HG03520 (cell line): ENCODE results near the gene WDR18.
"Not testable (repeated sequence)": the region's sequence is repeated elsewhere in the genome, so short reads cannot be mapped to it uniquely, and the experiment has no call there.

Experiments used
- ATAC-seq: cut with Tn5 transposase; IDR thresholded peaks from one replicate; pipeline ENCODE4 v1.9.1; 2021; ENCODE audit warnings: mild to moderate bottlenecking, moderate library complexity; ENCODE audit not compliant: unreplicated experiment

Gene WDR18

GRCh38 chr19:948842-949496 is 35.2 kb upstream of the WDR18 start:
- ATAC-seq: no peak

- ATAC-seq: no peak
Measured at GRCh38 chr19:950352-951066, 33.6 kb upstream of the WDR18 start.

- ATAC-seq: no peak
Measured at GRCh38 chr19:952049-952679, 32.0 kb upstream of the WDR18 start.

GRCh38 chr19:952680-953444 is 31.3 kb upstream of the WDR18 start:
- no peak for ATAC-seq

- ATAC-seq: no peak
Measured at GRCh38 chr19:953445-954271, 30.5 kb upstream of the WDR18 start.

GRCh38 chr19:954272-954671 is 29.9 kb upstream of the WDR18 start:
- no peak for ATAC-seq

- ATAC-seq: no peak
Measured at GRCh38 chr19:954672-955494, 29.3 kb upstream of the WDR18 start.

GRCh38 chr19:955803-956765 is 28.1 kb upstream of the WDR18 start:
- ATAC-seq: no peak

- no peak for ATAC-seq
Measured at GRCh38 chr19:956766-957440, 27.2 kb upstream of the WDR18 start.

GRCh38 chr19:957578-957977 is 26.6 kb upstream of the WDR18 start:
- not testable (repeated sequence) for ATAC-seq

GRCh38 chr19:958967-959855 is 24.9 kb upstream of the WDR18 start:
- no peak for ATAC-seq

- no peak for ATAC-seq
Measured at GRCh38 chr19:960020-960419, 24.1 kb upstream of the WDR18 start.

GRCh38 chr19:960601-960938 is 23.6 kb upstream of the WDR18 start:
- no peak for ATAC-seq

- no peak for ATAC-seq
Measured at GRCh38 chr19:961866-962620, 22.1 kb upstream of the WDR18 start.

GRCh38 chr19:962683-963400 is 21.3 kb upstream of the WDR18 start:
- no peak for ATAC-seq

- no peak for ATAC-seq
Measured at GRCh38 chr19:963486-963951, 20.6 kb upstream of the WDR18 start.
